Measurements from ENCODE around the gene DAAM1.

GRCh38 chr14:59252772-59253500 lies 64.5 kb downstream of the DAAM1 start:
- TF ChIP-seq CTCF (IDR thresholded peaks at IDR 0.05) (no peak), POLR2A (IDR thresholded peaks at IDR 0.05) (no peak)
